GM19035 (cell line): ENCODE results near the gene TECR.
"Not testable (repeated sequence)": the region's sequence is repeated elsewhere in the genome, so short reads cannot be mapped to it uniquely, and the experiment has no call there.

Experiments used
- ATAC-seq: cut with Tn5 transposase; IDR thresholded peaks from one replicate; pipeline ENCODE4 v1.9.1; 2021; ENCODE audit not compliant: unreplicated experiment

TECR gene

GRCh38 chr19:14533450-14533849, 4.1 kb downstream of the TECR start:
- ATAC-seq: no peak

GRCh38 chr19:14536926-14537692, 7.7 kb downstream of the TECR start:
- no peak for ATAC-seq

GRCh38 chr19:14540741-14541525, 11.5 kb downstream of the TECR start:
- ATAC-seq: no peak

GRCh38 chr19:14541979-14542378, 12.6 kb downstream of the TECR start:
- not testable (repeated sequence) for ATAC-seq

GRCh38 chr19:14542711-14543328, 13.4 kb downstream of the TECR start:
- ATAC-seq: no peak

- no peak for ATAC-seq
Observed at GRCh38 chr19:14544047-14544446, 14.7 kb downstream of the TECR start.

GRCh38 chr19:14544977-14545715, 15.8 kb downstream of the TECR start:
- ATAC-seq: no peak

GRCh38 chr19:14545716-14546082, 16.3 kb downstream of the TECR start:
- ATAC-seq: no peak

GRCh38 chr19:14550201-14550754, 20.9 kb downstream of the TECR start:
- no peak for ATAC-seq

- not testable (repeated sequence) for ATAC-seq
Observed at GRCh38 chr19:14551134-14552005, 22.0 kb downstream of the TECR start.

GRCh38 chr19:14552006-14552360, 22.6 kb downstream of the TECR start:
- not testable (repeated sequence) for ATAC-seq

- ATAC-seq: no peak
Observed at GRCh38 chr19:14553042-14553938, 23.9 kb downstream of the TECR start.

- ATAC-seq: no peak
Observed at GRCh38 chr19:14553939-14554243, 24.5 kb downstream of the TECR start.

- no peak for ATAC-seq
Observed at GRCh38 chr19:14554382-14554812, 25.0 kb downstream of the TECR start.

- ATAC-seq: no peak
Observed at GRCh38 chr19:14555918-14556661, 26.7 kb downstream of the TECR start.

- peak; percentile 55 for ATAC-seq
Observed at GRCh38 chr19:14556662-14557188, 27.3 kb downstream of the TECR start.

- ATAC-seq: no peak
Observed at GRCh38 chr19:14558370-14559066, 29.1 kb downstream of the TECR start.
